ENCODE measurements around the gene CBX8. TPM values are rescaled to one million over a fixed set of nuclear protein-coding genes. Genes with fewer than 3 reads are reported as not detected.

CBX8 gene
- total and polyA plus RNA-seq, 2 donors from 2014 or later = 3.5 to 6.2 TPM

- H3K9me3 ChIP-seq (ENCODE audit: control insufficient read depth in 2 of 3, insufficient read depth in 1 of 3, low read length in 3 of 3) = no peaks in the 10 kb centered on the region
- H3K27ac ChIP-seq (ENCODE audit: low read depth in 2 of 2, low read length in 2 of 2) = no peak overlapping the region
- FAIRE-seq (no peak), DNase-seq (peak in 4 of 5 donors; percentile 50 to 74 (median 58))
- no peak overlapping the region for H3K9ac ChIP-seq (ENCODE audit: low read length in 3 of 3)
- peaks cover 12% of the 10 kb centered on the region for H3K27me3 ChIP-seq (ENCODE audit: control insufficient read depth, insufficient read depth, low read length)
- TF ChIP-seq CTCF (IDR thresholded peaks at IDR 0.05; ENCODE audit: borderline replicate concordance, extremely low read depth, insufficient read depth) = no peak
- H3K36me3 ChIP-seq (ENCODE audit: control insufficient read depth in 2 of 3, insufficient read depth in 3 of 3, low read length in 3 of 3) = no peaks in the 10 kb centered on the region
- H3K4me3 ChIP-seq (ENCODE audit: low read length in 3 of 3) = peak overlapping the region in 1 of 3 donors; percentile 63
- intact Hi-C loops (cut with DNase I) = no loop called here
- H3K4me1 ChIP-seq (ENCODE audit: control insufficient read depth in 2 of 3, insufficient read depth in 2 of 3, low read depth in 1 of 3, low read length in 3 of 3) = peaks cover 0 to 17% (median 0%) of the 10 kb centered on the region in 3 donors
Observed at GRCh38 chr17:79842656-79843473, 46.0 kb upstream of the CBX8 start.

GRCh38 chr17:79842136-79842655 lies 45.3 kb upstream of the CBX8 start:
- DNase-seq (peak; percentile 22 to 80 (median 34)), FAIRE-seq (no peak)
- peaks cover 0 to 21% (median 5%) of the 10 kb centered on the region in 3 donors for H3K4me1 ChIP-seq (ENCODE audit: control insufficient read depth in 2 of 3, insufficient read depth in 2 of 3, low read depth in 1 of 3, low read length in 3 of 3)
- peaks cover 12% of the 10 kb centered on the region for H3K27me3 ChIP-seq (ENCODE audit: control insufficient read depth, insufficient read depth, low read length)
- no peak for TF ChIP-seq CTCF (IDR thresholded peaks at IDR 0.05; ENCODE audit: borderline replicate concordance, extremely low read depth, insufficient read depth)
- H3K9ac ChIP-seq (ENCODE audit: low read length in 3 of 3) = no peak overlapping the region
- no peak overlapping the region for H3K27ac ChIP-seq (ENCODE audit: low read depth in 2 of 2, low read length in 2 of 2)
- H3K36me3 ChIP-seq (ENCODE audit: control insufficient read depth in 2 of 3, insufficient read depth in 3 of 3, low read length in 3 of 3) = no peaks in the 10 kb centered on the region
- intact Hi-C loops (cut with DNase I) = no loop called here
- H3K4me3 ChIP-seq (ENCODE audit: low read length in 3 of 3) = no peak overlapping the region
- H3K9me3 ChIP-seq (ENCODE audit: control insufficient read depth in 2 of 3, insufficient read depth in 1 of 3, low read length in 3 of 3) = no peaks in the 10 kb centered on the region

GRCh38 chr17:79841369-79842135 lies 44.7 kb upstream of the CBX8 start:
- H3K27me3 ChIP-seq (ENCODE audit: control insufficient read depth, insufficient read depth, low read length) = peaks cover 12% of the 10 kb centered on the region
- no peaks in the 10 kb centered on the region for H3K9me3 ChIP-seq (ENCODE audit: control insufficient read depth in 2 of 3, insufficient read depth in 1 of 3, low read length in 3 of 3)
- H3K9ac ChIP-seq (ENCODE audit: low read length in 3 of 3) = no peak overlapping the region
- peaks cover 0 to 23% (median 7%) of the 10 kb centered on the region in 3 donors for H3K4me1 ChIP-seq (ENCODE audit: control insufficient read depth in 2 of 3, insufficient read depth in 2 of 3, low read depth in 1 of 3, low read length in 3 of 3)
- FAIRE-seq (no peak), DNase-seq (peak in 3 of 5 donors; percentile 33 to 72 (median 34))
- H3K4me3 ChIP-seq (ENCODE audit: low read length in 3 of 3) = no peak overlapping the region
- H3K36me3 ChIP-seq (ENCODE audit: control insufficient read depth in 2 of 3, insufficient read depth in 3 of 3, low read length in 3 of 3) = no peaks in the 10 kb centered on the region
- no peak overlapping the region for H3K27ac ChIP-seq (ENCODE audit: low read depth in 2 of 2, low read length in 2 of 2)
- no peak for TF ChIP-seq CTCF (IDR thresholded peaks at IDR 0.05; ENCODE audit: borderline replicate concordance, extremely low read depth, insufficient read depth)
- intact Hi-C loops (cut with DNase I) = no loop called here

Data from kidney (tissue), 14 donors.